ENCODE data around the gene TLK1.
"Not testable (repeated sequence)": the region's sequence is repeated elsewhere in the genome, so short reads cannot be mapped to it uniquely, and the experiment has no call there.

The TLK1 gene

GRCh38 chr2:171139860-171140259 is 20.8 kb downstream of the TLK1 start:
- no peak for FAIRE-seq

- no peak for FAIRE-seq
Measured at GRCh38 chr2:171136024-171136423, 24.7 kb downstream of the TLK1 start.

GRCh38 chr2:171134624-171135230 is 26.0 kb downstream of the TLK1 start:
- FAIRE-seq, result no peak

GRCh38 chr2:171132086-171132485 is 28.6 kb downstream of the TLK1 start:
- no peak for FAIRE-seq

GRCh38 chr2:171128461-171128860 is 32.2 kb downstream of the TLK1 start:
- no peak for FAIRE-seq

- no peak for FAIRE-seq
Measured at GRCh38 chr2:171124541-171124940, 36.2 kb downstream of the TLK1 start.

GRCh38 chr2:171109571-171109970 is 51.1 kb downstream of the TLK1 start:
- no peak for FAIRE-seq

GRCh38 chr2:171109020-171109419 is 51.7 kb downstream of the TLK1 start:
- FAIRE-seq, result no peak

GRCh38 chr2:171107803-171108202 is 52.9 kb downstream of the TLK1 start:
- FAIRE-seq, result no peak

GRCh38 chr2:171104379-171104778 is 56.3 kb downstream of the TLK1 start:
- FAIRE-seq, result no peak

GRCh38 chr2:171102802-171103201 is 57.9 kb downstream of the TLK1 start:
- no peak for FAIRE-seq

- no peak for FAIRE-seq
Measured at GRCh38 chr2:171100370-171100769, 60.3 kb downstream of the TLK1 start.

- no peak for FAIRE-seq
Measured at GRCh38 chr2:171098607-171099006, 62.1 kb downstream of the TLK1 start.

- no peak for FAIRE-seq
Measured at GRCh38 chr2:171095014-171095582, 65.6 kb downstream of the TLK1 start.

- not testable (repeated sequence) for FAIRE-seq
Measured at GRCh38 chr2:171091517-171091916, 69.2 kb downstream of the TLK1 start.

- FAIRE-seq, result no peak
Measured at GRCh38 chr2:171089489-171089888, 71.2 kb downstream of the TLK1 start.

GRCh38 chr2:171088057-171088834 is 72.4 kb downstream of the TLK1 start:
- no peak for FAIRE-seq

- FAIRE-seq, result no peak
Measured at GRCh38 chr2:171087547-171087946, 73.1 kb downstream of the TLK1 start.

- no peak for FAIRE-seq
Measured at GRCh38 chr2:171086352-171087290, 74.1 kb downstream of the TLK1 start.

GRCh38 chr2:171084128-171084527 is 76.6 kb downstream of the TLK1 start:
- FAIRE-seq, result no peak

GRCh38 chr2:171083451-171083850 is 77.2 kb downstream of the TLK1 start:
- no peak for FAIRE-seq

- no peak for FAIRE-seq
Measured at GRCh38 chr2:171081649-171082111, 79.0 kb downstream of the TLK1 start.

- no peak for FAIRE-seq
Measured at GRCh38 chr2:171080607-171081006, 80.1 kb downstream of the TLK1 start.
